Measurements from ENCODE around the gene LYAR.

Gene LYAR

GRCh38 chr4:4316150-4316495 is 26.2 kb upstream of the LYAR start:
- no peak for DNase-seq (ENCODE audit: low read depth, low spot score)

DNA sequence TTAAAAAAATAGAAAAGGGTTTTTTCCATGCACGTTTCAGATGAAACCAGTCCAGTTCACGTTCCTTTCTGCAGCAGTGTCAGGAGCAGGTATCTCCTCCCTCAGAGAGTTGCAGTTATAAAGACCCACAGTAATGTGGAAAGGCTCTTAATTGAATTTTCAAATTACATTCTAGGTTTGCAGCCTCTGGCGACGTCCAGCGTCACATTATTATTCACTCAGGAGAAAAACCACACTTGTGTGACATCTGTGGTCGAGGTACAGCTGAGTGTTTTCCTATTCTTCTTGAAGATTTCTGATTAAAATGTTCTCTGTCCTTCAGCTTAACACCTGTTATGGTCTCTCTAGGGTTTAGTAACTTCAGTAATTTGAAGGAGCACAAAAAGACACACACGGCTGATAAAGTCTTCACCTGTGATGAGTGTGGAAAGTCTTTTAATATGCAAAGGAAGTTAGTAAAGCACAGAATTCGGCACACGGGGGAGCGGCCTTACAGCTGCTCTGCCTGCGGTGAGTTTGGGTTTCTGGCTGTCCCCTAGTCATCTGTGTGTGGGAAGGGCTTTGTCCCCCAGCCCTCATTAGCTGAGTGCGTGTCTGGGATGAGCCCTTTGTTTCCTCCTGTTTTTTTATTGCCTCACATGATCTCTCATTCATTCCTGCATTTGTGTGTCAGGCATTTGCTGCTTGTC is 25.7 kb upstream of the LYAR start:
- no peak for DNase-seq (ENCODE audit: low read depth, low spot score)

DNA sequence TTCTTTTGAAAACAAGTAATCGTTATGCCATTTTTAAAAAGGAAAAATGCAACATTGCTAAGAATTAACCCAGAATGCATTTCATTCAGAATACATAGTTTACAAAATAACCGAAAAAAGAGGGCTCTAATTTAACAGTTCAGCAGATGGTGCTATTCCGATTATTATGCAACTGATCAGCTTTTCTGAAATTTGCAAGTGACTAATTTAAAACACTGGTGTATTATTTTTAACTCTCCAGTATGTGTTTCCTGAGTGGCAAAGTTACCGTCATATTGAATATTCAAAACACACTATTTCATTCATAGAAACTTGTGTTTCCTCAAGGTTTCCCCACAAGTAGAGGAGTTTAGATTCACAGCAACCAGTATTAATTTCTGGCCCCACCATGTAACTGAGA is 21.2 kb upstream of the LYAR start:
- DNase-seq (ENCODE audit: low read depth, low spot score), result no peak

GRCh38 chr4:4308800-4309441 is 19.0 kb upstream of the LYAR start:
- DNase-seq (ENCODE audit: low read depth, low spot score), result no peak

- no peak for DNase-seq (ENCODE audit: low read depth, low spot score)
Measured at GRCh38 chr4:4306920-4307319, 17.0 kb upstream of the LYAR start.

- DNase-seq (ENCODE audit: low read depth, low spot score), result no peak
Measured at GRCh38 chr4:4302416-4302815, 12.5 kb upstream of the LYAR start.

DNA sequence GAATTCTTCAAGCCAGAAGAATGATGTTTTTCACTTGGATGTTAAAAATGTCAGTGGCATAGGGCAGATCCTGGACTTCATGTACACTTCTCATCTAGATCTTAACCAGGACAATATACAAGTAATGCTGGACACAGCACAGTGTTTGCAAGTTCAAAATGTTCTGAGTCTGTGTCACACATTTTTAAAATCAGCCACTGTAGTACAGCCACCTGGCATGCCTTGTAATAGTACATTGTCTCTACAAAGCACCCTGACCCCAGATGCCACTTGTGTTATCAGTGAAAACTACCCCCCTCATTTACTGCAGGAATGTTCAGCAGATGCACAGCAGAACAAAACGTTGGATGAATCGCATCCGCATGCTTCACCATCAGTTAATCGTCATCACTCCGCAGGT is 12.0 kb upstream of the LYAR start:
- DNase-seq (ENCODE audit: low read depth, low spot score), result no peak

GRCh38 chr4:4299006-4299405 is 9.1 kb upstream of the LYAR start:
- no peak for DNase-seq (ENCODE audit: low read depth, low spot score)

DNA sequence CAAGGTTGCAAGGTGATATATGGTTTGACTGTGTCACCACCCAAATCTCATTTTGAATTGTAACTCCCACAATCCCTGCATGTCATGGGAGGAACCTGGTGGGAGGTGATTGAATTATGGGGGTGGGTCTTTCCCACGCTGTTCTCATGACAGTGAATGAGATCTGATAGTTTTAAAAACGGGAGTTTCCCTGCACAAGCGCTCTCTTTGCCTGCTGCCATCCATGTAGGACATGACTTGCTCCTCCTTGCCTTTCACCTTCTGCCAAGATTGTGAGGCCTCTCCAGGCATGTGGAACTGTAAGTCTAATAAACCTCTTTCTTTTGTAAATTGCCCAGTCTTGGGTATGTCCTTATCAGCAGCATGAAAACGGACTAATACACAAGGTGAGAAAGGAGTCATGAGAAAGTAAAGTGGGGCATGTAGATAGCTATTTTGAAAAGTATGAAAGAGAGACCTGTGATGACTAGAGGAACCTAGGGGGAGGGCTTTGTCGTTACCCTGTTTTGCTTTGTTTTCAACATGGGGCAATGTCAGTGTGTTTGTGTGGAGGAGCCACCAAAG is 6.4 kb upstream of the LYAR start:
- no peak for DNase-seq (ENCODE audit: low read depth, low spot score)

GRCh38 chr4:4293279-4293678 is 3.3 kb upstream of the LYAR start:
- DNase-seq (ENCODE audit: low read depth, low spot score), result no peak

DNA sequence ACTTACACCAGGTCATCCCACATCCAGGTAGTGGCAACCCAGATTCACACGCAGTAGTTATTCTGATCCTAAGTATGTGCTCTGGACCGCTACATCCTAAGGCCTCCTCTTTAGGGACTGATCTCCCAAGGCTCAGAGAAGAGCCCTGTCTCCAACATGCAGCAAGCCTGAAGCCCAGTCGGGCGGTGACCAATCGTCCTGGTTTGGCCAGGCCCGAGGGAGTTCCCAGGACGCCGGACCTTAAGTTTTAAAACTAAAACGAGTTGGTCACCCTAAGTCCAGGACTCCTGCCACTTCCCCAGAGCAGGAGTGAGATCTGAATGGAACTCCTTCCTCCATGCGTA is 385 bp downstream of the LYAR start:
- DNase-seq (ENCODE audit: low read depth, low spot score), result no peak

DNA sequence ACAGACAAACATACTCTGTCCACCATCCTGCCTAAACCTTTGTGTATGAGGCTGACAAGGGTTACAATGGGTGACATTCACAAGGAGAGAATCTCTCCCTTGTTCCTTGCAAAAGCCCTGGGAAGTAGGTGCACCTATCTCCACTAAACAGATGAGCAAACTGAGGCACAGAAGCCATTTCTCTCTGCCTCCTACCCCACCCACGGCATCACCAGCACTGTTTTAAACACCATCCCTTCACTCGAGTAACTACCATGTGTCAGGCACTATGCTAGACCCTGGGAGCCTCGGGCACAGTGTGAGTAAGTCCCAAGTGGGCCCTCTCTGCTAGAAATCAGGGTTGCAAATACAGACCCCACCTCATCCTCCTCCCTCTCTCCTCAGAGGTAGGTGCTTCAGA is 899 bp downstream of the LYAR start:
- DNase-seq (ENCODE audit: low read depth, low spot score), result no peak

DNA sequence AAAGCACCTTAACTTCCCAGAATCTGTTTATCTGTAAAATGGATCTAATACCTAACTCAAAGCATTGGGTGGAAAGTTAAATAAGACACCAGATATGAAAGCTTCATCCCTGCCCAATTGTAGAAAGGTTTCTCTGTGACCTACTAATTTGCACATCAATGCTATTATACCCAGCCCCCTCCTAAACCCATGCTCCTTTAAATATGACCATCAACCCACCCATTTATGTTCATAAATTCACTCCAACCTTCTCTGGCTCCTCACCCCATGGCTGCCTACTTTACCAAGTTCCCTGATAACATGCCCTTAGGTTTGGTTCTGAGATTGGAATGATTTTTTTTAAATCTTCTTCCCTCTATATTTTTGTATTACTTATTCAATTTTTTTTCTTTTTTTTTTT is 1.9 kb downstream of the LYAR start:
- no peak for DNase-seq (ENCODE audit: low read depth, low spot score)

- DNase-seq (ENCODE audit: low read depth, low spot score), result no peak
Measured at GRCh38 chr4:4284827-4285618, 4.9 kb downstream of the LYAR start.

DNA sequence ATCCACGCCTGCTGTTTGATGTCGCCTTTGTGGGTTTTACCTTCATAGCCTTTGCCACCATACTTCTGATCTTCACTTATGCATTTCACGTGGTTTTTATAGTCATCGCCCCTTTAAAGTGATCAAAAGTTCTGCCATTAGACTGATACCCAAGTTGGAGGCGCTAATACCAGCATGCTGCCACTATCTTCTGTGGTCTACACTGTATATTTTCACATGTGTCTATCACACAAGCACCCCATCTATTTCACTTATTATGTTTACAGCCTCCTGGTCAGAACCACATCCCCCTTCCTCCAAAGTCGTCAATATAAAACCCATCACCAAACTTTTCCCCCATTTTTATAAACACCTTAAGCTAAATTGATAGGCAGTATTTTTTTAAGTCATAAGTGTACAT is 8.2 kb downstream of the LYAR start:
- no peak for DNase-seq (ENCODE audit: low read depth, low spot score)

DNA sequence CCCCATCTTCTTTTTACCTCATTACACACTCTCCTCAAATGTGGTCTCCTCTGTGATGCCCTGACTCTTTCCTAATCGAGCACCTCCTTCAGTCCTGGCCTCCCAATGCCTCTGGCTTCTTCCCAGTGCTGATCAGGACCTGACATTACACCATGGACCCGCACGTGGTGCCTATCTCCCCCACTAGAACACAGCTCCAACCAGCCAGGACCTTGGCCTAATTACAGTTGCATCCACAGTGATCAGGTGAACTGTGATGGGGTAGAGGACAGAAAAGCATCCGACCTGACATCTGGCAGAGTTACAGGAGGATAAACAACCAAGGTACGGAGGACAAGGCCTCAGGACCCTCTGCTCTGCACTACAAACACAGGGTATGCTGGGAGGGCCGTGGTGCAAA is 12.4 kb downstream of the LYAR start:
- DNase-seq (ENCODE audit: low read depth, low spot score), result no peak

GRCh38 chr4:4274226-4274625 is 15.7 kb downstream of the LYAR start:
- no peak for DNase-seq (ENCODE audit: low read depth, low spot score)

GRCh38 chr4:4271912-4272311 is 18.0 kb downstream of the LYAR start:
- DNase-seq (ENCODE audit: low read depth, low spot score), result no peak

DNA sequence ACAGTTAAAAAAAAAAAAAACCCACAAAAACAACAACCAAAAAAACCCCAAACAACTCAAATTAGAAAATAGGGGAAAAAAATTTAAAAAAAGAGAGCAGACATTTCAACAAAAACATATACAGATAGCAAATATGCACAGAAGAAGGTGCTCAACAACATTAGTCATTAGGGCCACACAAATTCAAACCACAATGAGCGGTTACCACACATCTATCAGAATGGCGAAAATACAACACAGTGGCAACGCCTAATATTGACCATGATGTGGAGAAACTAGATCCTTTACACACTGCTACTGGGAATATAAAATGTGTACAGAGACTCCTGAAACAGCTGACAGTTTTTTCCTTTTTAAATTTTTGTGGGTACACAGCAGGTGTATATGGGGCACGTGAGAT is 19.4 kb downstream of the LYAR start:
- no peak for DNase-seq (ENCODE audit: low read depth, low spot score)

GRCh38 chr4:4269856-4270255 is 20.1 kb downstream of the LYAR start:
- DNase-seq (ENCODE audit: low read depth, low spot score), result no peak

DNA sequence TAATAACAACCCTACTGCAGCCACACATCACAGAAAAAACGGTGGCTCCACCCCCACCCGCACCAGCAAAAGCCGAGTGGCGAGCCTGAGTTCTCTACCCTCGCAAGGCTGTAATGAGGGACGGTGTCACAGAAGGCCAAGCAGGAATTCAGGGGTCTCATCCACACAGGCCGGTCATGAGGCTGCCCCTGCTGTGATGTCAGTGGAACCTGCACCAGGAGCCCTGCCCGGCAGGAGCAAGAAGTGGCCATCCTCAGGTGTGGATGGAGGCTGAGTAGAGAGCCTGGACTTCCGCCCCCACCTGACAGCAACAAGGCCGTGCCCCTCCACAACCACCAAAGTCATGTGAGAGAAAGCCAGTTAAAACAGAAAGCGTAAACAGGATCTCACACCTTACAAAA is 20.6 kb downstream of the LYAR start:
- DNase-seq (ENCODE audit: low read depth, low spot score), result no peak

DNA sequence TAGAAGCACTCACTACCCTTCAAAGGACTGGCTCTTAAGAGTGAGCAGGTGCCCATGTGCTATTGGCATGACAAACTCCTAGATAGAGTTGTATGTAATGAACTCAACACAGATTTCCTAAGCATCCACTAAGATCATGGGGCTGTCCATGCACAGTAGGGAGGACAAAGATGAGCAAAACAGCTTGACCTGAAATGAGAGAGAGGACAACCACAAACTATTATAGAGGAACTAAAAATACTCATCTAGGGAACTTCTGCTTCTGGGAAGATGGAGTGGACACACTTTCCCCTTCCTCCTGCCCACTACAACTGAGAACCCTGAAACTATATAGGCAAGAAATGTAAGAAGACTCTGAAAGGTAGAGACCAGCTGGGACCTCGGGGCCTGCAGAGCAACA is 21.2 kb downstream of the LYAR start:
- no peak for DNase-seq (ENCODE audit: low read depth, low spot score)

DNA sequence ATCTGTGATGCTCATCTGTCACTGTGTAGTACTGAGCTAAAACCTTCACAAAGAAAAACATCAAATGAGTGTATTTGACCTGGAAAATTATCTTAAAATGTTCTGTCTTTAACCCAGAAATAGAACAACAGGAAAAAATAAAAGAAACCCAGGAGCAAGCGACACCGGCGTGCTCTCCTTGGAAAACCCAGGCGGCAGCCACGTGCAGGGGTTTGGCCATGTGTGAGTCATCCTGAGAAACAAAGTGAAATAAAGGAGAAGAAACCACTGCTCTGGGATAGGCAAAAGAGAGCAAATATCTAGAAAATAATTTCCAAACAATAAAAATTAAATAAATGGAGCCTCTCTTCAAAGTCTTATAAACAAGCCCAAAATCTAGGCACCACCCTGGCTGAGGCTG is 22.0 kb downstream of the LYAR start:
- DNase-seq (ENCODE audit: low read depth, low spot score), result no peak
